Measurements from ENCODE around the gene STXBP5L.

Gene STXBP5L

DNA sequence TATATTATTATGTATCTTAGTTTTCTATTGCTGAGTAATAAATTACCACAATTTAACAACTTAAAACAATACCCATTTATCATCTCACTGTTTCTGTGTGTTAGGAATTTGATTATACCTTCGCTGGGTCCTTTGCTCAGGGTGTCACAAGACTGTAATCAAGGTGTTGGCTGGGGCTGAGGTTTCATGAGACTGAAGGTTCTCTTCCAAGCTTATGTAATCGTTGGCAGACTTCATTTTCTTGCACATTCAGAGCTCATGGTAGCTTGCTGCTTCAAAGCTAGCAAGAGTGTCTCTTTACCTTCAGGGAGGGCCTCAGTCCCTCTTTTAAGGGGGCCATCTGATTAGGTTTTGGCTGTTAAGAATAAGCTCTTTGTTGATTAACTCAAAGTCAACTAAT is 344.7 kb downstream of the STXBP5L start:
- H3K36me3 ChIP-seq (replicated peaks; ENCODE audit: insufficient read depth, low read length) = no peaks in the 10 kb centered on the region
- H2AFZ ChIP-seq (ENCODE audit: low read length) = no peak overlapping the region

DNA sequence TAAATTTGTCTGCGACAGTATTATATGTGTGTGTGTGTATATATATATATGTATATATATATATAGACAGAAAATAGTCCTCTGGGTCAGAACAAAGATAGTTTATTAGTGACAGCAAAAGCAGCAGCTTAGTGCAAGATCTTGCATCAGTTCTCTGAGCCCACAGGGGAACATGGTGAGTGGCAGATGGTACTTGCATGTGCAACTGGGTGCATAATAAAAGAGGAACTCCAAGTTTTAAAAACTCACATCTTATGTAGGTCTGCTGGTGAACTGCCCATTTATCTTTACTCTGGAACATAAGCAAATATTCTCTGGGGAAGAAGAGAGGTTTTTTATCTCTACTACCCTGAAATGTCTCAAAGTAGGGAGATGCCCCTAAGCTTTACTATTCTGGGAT is 361.4 kb downstream of the STXBP5L start:
- Histone ChIP-seq H3K4me3 (ENCODE audit: low read length) (no peak overlapping the region), H3F3A (ENCODE audit: insufficient read depth, low read length) (no peaks in the 10 kb centered on the region), H4K20me1 (ENCODE audit: insufficient read depth, low read length) (no peaks in the 10 kb centered on the region), H3K9me3 (replicated peaks; ENCODE audit: insufficient read depth, low read length) (no peaks in the 10 kb centered on the region; the same call in 1 of the 2 replicates), H3K9ac (ENCODE audit: low read length) (no peak overlapping the region), H2AFZ (ENCODE audit: low read length) (no peak overlapping the region), H3K4me1 (ENCODE audit: low read length) (no peaks in the 10 kb centered on the region), H3K4me2 (ENCODE audit: low read depth, low read length) (no peak overlapping the region), H3K36me3 (replicated peaks; ENCODE audit: insufficient read depth, low read length) (no peaks in the 10 kb centered on the region), H3K27me3 (replicated peaks; ENCODE audit: insufficient read depth, low read length) (no peaks in the 10 kb centered on the region), H3K9me2 (replicated peaks; ENCODE audit: insufficient read depth, low read length) (no peaks in the 10 kb centered on the region), H3K27ac (ENCODE audit: low read length) (no peak overlapping the region), H3K79me2 (ENCODE audit: low read length) (no peaks in the 10 kb centered on the region)
- TF ChIP-seq EZH2phosphoT487 (IDR thresholded peaks at IDR 0.05; ENCODE audit: low read length) (no peak), EZH2 (optimal IDR thresholded peaks at IDR 0.05; ENCODE audit: low read depth, low read length) (no peak)
- TF ChIP-seq, protein P1, sequence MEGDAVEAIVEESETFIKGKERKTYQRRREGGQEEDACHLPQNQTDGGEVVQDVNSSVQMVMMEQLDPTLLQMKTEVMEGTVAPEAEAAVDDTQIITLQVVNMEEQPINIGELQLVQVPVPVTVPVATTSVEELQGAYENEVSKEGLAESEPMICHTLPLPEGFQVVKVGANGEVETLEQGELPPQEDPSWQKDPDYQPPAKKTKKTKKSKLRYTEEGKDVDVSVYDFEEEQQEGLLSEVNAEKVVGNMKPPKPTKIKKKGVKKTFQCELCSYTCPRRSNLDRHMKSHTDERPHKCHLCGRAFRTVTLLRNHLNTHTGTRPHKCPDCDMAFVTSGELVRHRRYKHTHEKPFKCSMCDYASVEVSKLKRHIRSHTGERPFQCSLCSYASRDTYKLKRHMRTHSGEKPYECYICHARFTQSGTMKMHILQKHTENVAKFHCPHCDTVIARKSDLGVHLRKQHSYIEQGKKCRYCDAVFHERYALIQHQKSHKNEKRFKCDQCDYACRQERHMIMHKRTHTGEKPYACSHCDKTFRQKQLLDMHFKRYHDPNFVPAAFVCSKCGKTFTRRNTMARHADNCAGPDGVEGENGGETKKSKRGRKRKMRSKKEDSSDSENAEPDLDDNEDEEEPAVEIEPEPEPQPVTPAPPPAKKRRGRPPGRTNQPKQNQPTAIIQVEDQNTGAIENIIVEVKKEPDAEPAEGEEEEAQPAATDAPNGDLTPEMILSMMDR (IDR thresholded peaks at IDR 0.05; ENCODE audit: low read length) = no peak
- DNase-seq = no peak

More for the DNA sequence above, 344.7 kb downstream of the STXBP5L start:
- H3K27ac ChIP-seq (ENCODE audit: low read length) = no peak overlapping the region
- H3K79me2 ChIP-seq (ENCODE audit: low read length) = no peaks in the 10 kb centered on the region
- H3K4me3 ChIP-seq (ENCODE audit: low read length) = no peak overlapping the region
- no peaks in the 10 kb centered on the region for H3K9me2 ChIP-seq (replicated peaks; ENCODE audit: insufficient read depth, low read length)
- H3K9me3 ChIP-seq (replicated peaks; ENCODE audit: insufficient read depth, low read length) = no peaks in the 10 kb centered on the region
- H3K4me1 ChIP-seq (ENCODE audit: low read length) = no peaks in the 10 kb centered on the region
- TF ChIP-seq EZH2 (optimal IDR thresholded peaks at IDR 0.05; ENCODE audit: low read depth, low read length) (no peak), EZH2phosphoT487 (IDR thresholded peaks at IDR 0.05; ENCODE audit: low read length) (no peak)
- TF ChIP-seq, protein P1 (IDR thresholded peaks at IDR 0.05; ENCODE audit: low read length) = no peak
- H3F3A ChIP-seq (ENCODE audit: insufficient read depth, low read length) = no peaks in the 10 kb centered on the region
- H3K27me3 ChIP-seq (replicated peaks; ENCODE audit: insufficient read depth, low read length) = no peaks in the 10 kb centered on the region
- no peaks in the 10 kb centered on the region; the same call in 1 of the 2 replicates for H4K20me1 ChIP-seq (ENCODE audit: insufficient read depth, low read length)
- no peak for DNase-seq
- H3K9ac ChIP-seq (ENCODE audit: low read length) = no peak overlapping the region
- H3K4me2 ChIP-seq (ENCODE audit: low read depth, low read length) = no peak overlapping the region

DNA sequence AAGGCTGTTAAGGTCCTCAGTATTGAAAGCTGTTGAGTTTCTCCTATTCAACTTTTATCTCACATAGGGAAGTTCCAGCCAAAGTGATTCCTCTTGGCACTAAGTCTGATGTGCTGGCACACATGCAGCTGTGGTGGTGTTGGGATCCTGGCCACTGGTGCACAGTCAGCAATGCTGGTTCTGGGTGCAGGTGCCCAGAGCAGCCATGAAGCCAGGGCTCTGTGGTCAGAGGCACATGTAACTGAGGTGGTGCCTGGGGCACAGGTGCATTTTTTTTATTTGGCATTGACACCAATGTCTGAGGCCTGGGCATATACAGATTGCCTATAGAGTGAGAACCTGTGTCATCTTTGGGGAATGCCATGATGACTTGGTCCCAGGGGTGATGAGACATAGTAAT is 366.4 kb downstream of the STXBP5L start:
- H3K9ac ChIP-seq (ENCODE audit: low read length) = no peak overlapping the region

More for the DNA sequence above, 366.4 kb downstream of the STXBP5L start:
- Histone ChIP-seq H3K27ac (ENCODE audit: low read length) (no peak overlapping the region), H3K4me1 (ENCODE audit: low read length) (no peaks in the 10 kb centered on the region), H3K79me2 (ENCODE audit: low read length) (no peaks in the 10 kb centered on the region), H3K9me2 (replicated peaks; ENCODE audit: insufficient read depth, low read length) (no peaks in the 10 kb centered on the region), H2AFZ (ENCODE audit: low read length) (no peak overlapping the region), H3K4me2 (ENCODE audit: low read depth, low read length) (no peak overlapping the region), H3F3A (ENCODE audit: insufficient read depth, low read length) (no peaks in the 10 kb centered on the region), H3K9me3 (replicated peaks; ENCODE audit: insufficient read depth, low read length) (no peaks in the 10 kb centered on the region; the same call in 1 of the 2 replicates), H3K27me3 (replicated peaks; ENCODE audit: insufficient read depth, low read length) (no peaks in the 10 kb centered on the region), H4K20me1 (ENCODE audit: insufficient read depth, low read length) (no peaks in the 10 kb centered on the region), H3K36me3 (replicated peaks; ENCODE audit: insufficient read depth, low read length) (no peaks in the 10 kb centered on the region), H3K4me3 (ENCODE audit: low read length) (no peak overlapping the region)
- TF ChIP-seq EZH2phosphoT487 (IDR thresholded peaks at IDR 0.05; ENCODE audit: low read length) (no peak), EZH2 (optimal IDR thresholded peaks at IDR 0.05; ENCODE audit: low read depth, low read length) (no peak)
- TF ChIP-seq, protein P1 (IDR thresholded peaks at IDR 0.05; ENCODE audit: low read length) = no peak
- no peak for DNase-seq

Measured in MM.1S (cell line).